Loucy (cell line): ENCODE data around the gene GLYATL1B.
"Not testable (repeated sequence)": the region's sequence is repeated elsewhere in the genome, so short reads cannot be mapped to it uniquely, and the experiment has no call there.

Source experiments
- H2AFZ ChIP-seq: fragments of 200-600 bp; sonication (generic); 2 replicates; pipeline ENCODE4 v1.6.0; 2016; ENCODE audit warnings: antibody characterized with exemption, mild to moderate bottlenecking, low read length, moderate library complexity
- H3F3A ChIP-seq: fragments of 200-600 bp; 2 replicates; pipeline ENCODE4 v1.6.0; 2016; ENCODE audit warnings: antibody characterized with exemption, low read depth, mild to moderate bottlenecking
- H3K27me3 ChIP-seq: fragments of 200-600 bp; sonication (generic); 2 replicates; pipeline ENCODE4 v1.6.1; 2014; ENCODE audit warnings: low read length, mild to moderate bottlenecking; ENCODE audit not compliant: insufficient read depth, poor library complexity, severe bottlenecking
- H3K36me3 ChIP-seq: fragments of 200-600 bp; sonication (generic); 2 replicates; pipeline ENCODE4 v1.6.1; 2016; ENCODE audit warnings: low read length; ENCODE audit not compliant: insufficient read depth
- H3K4me1 ChIP-seq: fragments of 200-600 bp; sonication (generic); 2 replicates; pipeline ENCODE4 v1.5.1; 2014; ENCODE audit warnings: low read length, mild to moderate bottlenecking; ENCODE audit not compliant: insufficient read depth, poor library complexity, severe bottlenecking
- H3K4me2 ChIP-seq: fragments of 200-600 bp; sonication (generic); 2 replicates; pipeline ENCODE4 v1.6.0; 2014; ENCODE audit warnings: antibody characterized with exemption, low read length, low read depth, mild to moderate bottlenecking; ENCODE audit not compliant: poor library complexity, severe bottlenecking
- H3K4me3 ChIP-seq: fragments of 200-600 bp; sonication (generic); 2 replicates; pipeline ENCODE4 v1.5.1; 2014; ENCODE audit warnings: low read length, mild to moderate bottlenecking, mixed read lengths; ENCODE audit not compliant: poor library complexity, severe bottlenecking
- H3K79me2 ChIP-seq: fragments of 200-600 bp; sonication (generic); 2 replicates; pipeline ENCODE4 v1.6.1; 2014; ENCODE audit warnings: low read length; ENCODE audit not compliant: insufficient read depth
- H3K9ac ChIP-seq: fragments of 200-600 bp; sonication (generic); 2 replicates; pipeline ENCODE4 v1.6.0; 2014; ENCODE audit warnings: mild to moderate bottlenecking, low read depth, low read length, moderate library complexity; ENCODE audit not compliant: poor library complexity, severe bottlenecking
- H3K9me2 ChIP-seq: fragments of 200-600 bp; sonication (generic); replicated peaks from 2 replicates; pipeline ENCODE4 v1.6.1; 2016; ENCODE audit warnings: low read depth, low read length, mixed read lengths
- H3K9me3 ChIP-seq: fragments of 200-600 bp; sonication (generic); 2 replicates; pipeline ENCODE4 v1.6.1; 2014; ENCODE audit warnings: mild to moderate bottlenecking, antibody characterized with exemption, low read length, low read depth; ENCODE audit not compliant: insufficient read depth
- H4K20me1 ChIP-seq: fragments of 200-600 bp; sonication (generic); 2 replicates; pipeline ENCODE4 v1.6.0; 2014; ENCODE audit warnings: antibody characterized with exemption, low read length, mild to moderate bottlenecking; ENCODE audit not compliant: insufficient read depth, poor library complexity, severe bottlenecking
- CTCF ChIP-seq: fragments of 200-600 bp; sonication (generic); conservative IDR thresholded peaks from 2 replicates; pipeline ENCODE4 v1.5.1; 2014; ENCODE audit warnings: mild to moderate bottlenecking, antibody characterized with exemption, low read length
- EZH2phosphoT487 ChIP-seq: fragments of 200-600 bp; IDR thresholded peaks from 2 replicates; pipeline ENCODE4 v1.6.1; 2018; ENCODE audit warnings: antibody characterized with exemption, mild to moderate bottlenecking, moderate library complexity, borderline replicate concordance

Gene GLYATL1B

GRCh38 chr11:59053387-59053786, 32.7 kb upstream of the GLYATL1B start:
- peaks cover 17% of the 10 kb centered on the region for H3K4me1 ChIP-seq
- H3K27me3 ChIP-seq, result no peaks in the 10 kb centered on the region
- no peaks in the 10 kb centered on the region for H3K9me2 ChIP-seq
- TF ChIP-seq EZH2phosphoT487 (no peak), CTCF (peak; percentile 74)
- H2AFZ ChIP-seq, result no peak overlapping the region
- no peaks in the 10 kb centered on the region for H3K9me3 ChIP-seq
- no peak overlapping the region for H3K9ac ChIP-seq
- no peaks in the 10 kb centered on the region for H4K20me1 ChIP-seq
- no peaks in the 10 kb centered on the region for H3K36me3 ChIP-seq
- H3K4me3 ChIP-seq, result no peak overlapping the region
- no peak overlapping the region for H3K4me2 ChIP-seq
- no peaks in the 10 kb centered on the region for H3F3A ChIP-seq
- no peaks in the 10 kb centered on the region for H3K79me2 ChIP-seq

- peaks cover 17% of the 10 kb centered on the region for H3K4me1 ChIP-seq
- H3K9me2 ChIP-seq, H3K27me3 ChIP-seq, H4K20me1 ChIP-seq, H3F3A ChIP-seq, H3K36me3 ChIP-seq, H3K9me3 ChIP-seq, H3K79me2 ChIP-seq: not testable (repeated sequence)
- H3K4me3 ChIP-seq, result peak overlapping the region; percentile 74
- peak overlapping the region; percentile 87 for H2AFZ ChIP-seq
- H3K4me2 ChIP-seq, result peak overlapping the region; percentile 69
- peak overlapping the region; percentile 61 for H3K9ac ChIP-seq
- peak; percentile 94 for TF ChIP-seq CTCF
Measured at GRCh38 chr11:59058120-59059033, 27.7 kb upstream of the GLYATL1B start.

- H3K36me3 ChIP-seq, H3K9ac ChIP-seq, H3K4me3 ChIP-seq, H3K9me3 ChIP-seq, H3K4me1 ChIP-seq, H2AFZ ChIP-seq, H3K9me2 ChIP-seq, H3F3A ChIP-seq, H3K79me2 ChIP-seq, H3K27me3 ChIP-seq, H3K4me2 ChIP-seq, H4K20me1 ChIP-seq: not testable (repeated sequence)
Measured at GRCh38 chr11:59060096-59060495, 26.0 kb upstream of the GLYATL1B start.
